T-helper 2 cell (primary cell): Measurements from ENCODE around the gene GNG12.
"Not testable (repeated sequence)": the region's sequence is repeated elsewhere in the genome, so short reads cannot be mapped to it uniquely, and the experiment has no call there.

Source experiments
- DNase-seq, 5 experiments: peaks; one replicate each; pipeline versions ENCODE4 v3.0.0 to v3.0.0-alpha.2; 2012 to 2022

The GNG12 gene

DNA sequence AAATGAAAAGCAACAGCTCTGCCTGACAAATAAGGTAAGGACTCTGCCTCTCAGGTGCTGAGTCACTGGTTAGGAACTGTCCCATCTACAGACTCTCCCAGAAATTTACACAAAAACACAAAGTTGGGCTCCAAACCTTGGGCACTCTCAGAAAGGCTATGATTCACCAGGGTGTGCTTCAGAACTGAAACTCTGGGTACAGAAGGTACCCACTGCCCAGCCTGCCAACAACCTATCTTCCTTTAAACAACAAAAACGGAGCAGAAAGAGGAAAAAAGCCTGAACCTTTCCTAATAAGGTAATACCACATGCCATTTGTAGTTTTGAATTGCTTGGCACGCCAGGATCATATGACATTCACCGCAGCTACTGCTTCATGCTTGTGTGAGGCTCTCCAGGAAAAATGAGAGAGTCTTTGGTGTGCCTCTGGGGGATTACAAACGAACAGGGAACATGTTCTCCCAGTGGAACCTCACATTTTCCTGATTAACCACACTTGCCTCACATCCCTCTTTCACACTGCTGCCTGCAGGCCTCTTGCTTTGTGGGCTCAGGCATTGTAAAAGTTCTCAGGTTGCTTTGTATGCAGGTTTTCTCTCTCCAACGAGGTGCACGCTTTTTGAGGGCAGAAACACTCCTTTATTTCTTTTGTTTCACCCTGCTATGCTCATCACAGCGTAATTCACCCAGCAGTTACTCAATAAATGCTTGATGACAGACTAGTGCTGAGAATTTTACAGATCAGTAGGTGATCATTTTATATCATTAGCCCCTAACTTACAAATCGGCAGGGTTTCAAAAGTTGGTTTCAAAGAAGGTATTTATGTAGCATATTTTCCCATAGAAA, 83.2 kb downstream of the GNG12 start:
- no peak for DNase-seq

DNA sequence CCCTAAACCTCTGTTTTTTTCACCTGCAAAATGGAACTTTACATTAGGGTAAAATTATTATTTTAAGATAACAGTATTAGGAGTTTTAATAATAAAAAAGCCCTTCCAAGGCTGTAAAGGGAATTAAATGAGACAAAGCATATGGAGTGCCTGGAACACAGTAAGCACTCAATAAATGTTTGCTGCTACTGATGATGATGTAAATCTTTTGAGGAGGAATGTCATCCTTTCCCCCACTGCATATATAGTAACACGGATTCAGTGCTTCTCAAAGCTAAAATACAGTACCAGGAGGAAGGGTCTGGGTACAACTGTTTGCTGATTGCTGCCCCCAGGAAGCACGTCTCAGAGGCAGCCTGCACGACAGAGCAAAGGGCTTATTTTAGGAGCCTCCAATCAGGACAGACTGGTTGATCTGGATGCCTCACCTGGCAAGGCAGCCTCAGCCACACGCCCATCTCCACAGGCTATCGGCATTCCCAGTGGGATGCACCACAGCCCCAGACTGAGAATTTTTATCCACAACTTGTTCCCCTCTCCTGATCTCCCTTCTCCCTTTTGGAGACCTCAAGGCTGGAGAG, 83.9 kb downstream of the GNG12 start:
- no peak for DNase-seq

DNA sequence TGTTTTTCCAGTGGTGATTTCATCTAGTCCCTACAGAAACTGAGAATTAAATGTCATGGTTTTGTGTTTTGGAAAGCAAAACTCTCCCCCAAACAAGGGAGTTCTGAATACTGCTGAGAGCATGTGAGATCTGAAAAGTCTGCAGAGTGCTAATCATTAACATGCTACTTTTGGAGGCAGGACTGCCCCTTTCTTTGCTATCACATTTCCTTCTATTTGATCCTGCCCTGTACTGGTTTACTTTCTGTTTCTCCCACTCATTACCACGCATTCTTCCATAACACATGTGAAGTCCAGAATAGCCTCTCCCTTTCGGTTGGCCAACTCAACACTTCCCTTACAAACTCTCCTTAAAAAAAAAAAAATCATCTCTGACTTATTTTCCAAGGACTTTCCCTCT, 84.6 kb downstream of the GNG12 start:
- DNase-seq = no peak

GRCh38 chr1:67747671-67748546, 85.4 kb downstream of the GNG12 start:
- no peak for DNase-seq

DNA sequence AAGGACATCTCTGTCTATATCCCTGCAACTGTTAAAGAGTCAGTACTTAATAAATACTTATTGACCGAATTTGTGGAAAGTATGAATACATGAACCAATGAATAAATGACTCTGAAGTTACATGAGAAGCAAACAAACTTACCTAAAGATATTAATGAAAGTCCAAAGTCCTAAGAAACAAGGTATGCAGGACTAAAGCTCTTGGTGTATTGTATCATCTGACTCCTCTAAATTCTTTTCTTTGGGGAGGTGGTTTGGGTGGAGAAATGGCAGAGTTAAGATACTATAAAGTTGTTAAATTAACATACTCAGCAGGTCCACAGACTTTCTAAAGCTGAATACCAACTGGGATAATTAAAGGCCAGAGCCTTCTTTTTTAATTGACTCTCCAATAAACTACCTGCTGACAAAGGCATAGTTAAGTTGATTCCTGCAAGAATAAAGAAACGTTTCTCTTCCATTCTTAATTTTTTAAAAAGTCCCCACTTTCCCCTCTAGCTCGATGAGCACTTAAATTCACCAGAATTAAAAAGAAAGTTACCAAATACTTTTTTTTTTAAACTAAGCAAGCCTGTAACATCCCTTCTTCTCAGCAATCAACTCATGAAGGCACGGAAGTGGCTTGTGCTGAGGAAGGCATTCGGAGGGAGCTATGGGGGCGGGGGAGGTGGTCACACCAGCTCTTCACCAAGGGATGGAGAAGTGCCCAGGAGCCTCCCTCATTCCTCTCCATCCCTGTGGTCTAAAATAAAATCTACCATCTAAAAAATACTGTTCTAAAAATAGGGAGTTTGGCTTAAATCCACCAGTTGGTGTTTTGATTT, 87.2 kb downstream of the GNG12 start:
- no peak for DNase-seq

DNA sequence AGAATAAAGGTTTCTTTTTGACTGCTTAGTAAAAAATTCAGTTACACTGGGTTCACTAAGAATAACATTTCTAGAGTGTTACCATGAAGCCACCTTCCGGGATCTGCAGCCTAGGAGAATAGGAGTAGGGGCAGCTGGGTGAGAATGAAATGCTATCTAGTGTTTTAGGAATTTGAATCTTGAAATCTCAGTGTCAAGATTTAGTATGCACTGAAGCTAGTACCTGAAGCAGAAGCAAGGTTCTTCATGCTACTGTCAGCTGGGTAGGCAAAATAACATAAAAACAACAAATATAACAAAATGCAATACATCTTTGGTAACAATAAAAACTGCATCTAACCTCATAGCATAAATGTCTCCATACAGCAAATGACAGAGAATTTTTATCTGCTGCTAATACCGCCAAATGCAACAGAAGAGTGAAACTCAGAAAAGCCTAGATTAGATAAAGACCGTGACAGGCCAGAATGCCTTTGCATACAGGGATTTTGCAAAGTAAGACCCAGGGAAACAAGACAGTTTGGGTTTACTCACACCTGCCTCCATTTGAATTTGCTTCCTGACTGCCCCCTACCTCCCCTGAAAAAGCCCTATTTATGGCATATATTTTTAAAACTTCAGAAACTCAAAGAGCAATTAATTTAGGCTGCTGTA, 90.1 kb downstream of the GNG12 start:
- no peak for DNase-seq

DNA sequence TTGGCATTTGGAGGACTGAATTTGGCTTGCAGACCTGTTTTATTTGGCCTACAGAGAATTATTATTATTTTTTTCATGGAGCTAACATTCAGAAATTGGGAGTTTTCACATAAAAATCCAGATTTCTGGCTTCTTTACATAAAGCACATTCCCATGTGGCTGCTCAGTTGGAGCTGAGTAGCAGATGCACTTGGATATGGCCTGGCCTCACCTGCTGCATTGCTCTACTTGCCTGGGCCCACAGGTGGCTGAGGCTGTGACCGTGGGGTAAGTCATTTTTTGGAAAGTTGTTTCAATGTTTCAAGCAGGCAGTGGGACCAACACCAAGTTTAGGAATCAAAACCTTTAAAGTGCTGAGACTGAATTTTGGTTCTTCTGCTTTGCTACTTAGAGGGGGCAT, 91.5 kb downstream of the GNG12 start:
- DNase-seq = no peak

DNA sequence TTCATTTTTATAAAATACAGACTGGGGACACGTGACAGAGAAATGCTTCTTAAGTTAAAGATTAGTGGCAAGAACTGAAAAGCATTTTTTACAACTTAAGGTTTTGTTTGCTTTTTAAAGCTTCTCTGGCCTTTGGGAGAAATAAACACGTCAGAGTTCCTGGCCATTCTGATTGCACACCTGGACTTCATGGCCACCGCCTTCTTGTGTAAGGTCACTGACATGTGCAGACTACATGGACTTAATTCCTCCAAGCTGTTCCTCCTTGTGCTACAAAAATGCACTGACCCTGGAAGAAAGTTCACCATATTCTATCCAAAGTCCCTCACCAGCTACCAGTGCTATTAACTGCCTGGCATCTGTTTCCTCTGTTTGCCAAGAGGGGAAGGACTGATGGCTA, 92.1 kb downstream of the GNG12 start:
- no peak for DNase-seq

- no peak for DNase-seq
Measured at GRCh38 chr1:67740543-67740942, 92.7 kb downstream of the GNG12 start.

GRCh38 chr1:67739361-67739760, 93.9 kb downstream of the GNG12 start:
- no peak for DNase-seq

DNA sequence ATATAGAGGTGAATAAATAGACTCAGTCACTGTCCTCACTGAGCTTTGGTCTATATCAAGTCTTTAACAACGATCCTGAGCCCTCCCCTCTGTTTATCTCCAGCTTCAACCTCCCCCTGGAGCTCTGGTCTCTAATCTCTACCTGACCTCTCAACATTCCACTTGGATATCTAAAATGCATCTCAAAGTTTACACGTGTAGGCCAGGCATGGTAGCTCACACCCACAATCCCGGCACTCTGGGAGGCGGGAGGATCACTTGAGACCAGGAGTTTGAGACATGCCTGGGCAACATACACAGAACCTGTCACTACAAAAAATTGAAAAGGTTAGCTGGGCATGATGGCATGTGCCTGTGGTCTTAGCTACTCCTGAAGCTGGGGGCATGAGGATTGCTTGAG, 94.9 kb downstream of the GNG12 start:
- DNase-seq = no peak

DNA sequence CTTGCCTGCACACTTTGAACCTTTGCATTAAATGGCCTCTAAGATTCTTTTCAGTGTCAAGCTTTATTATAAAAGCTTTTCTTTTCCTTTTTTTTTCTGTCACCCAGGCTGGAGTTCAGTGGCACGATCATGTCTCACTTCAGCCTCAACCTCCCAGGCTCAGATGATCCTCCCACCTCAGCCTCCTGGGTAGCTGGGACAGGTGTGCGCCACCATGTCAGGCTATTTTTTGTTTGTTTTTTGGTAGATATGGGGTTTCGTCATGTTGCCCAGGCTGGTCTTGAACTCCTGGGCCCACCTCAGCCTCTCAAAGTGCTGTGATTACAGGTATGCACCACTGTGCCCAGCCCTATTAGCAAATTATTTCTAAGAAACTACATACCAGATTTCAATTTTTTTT, 95.4 kb downstream of the GNG12 start:
- no peak for DNase-seq

- no peak for DNase-seq
Measured at GRCh38 chr1:67736750-67737149, 96.5 kb downstream of the GNG12 start.

GRCh38 chr1:67735806-67736627, 97.2 kb downstream of the GNG12 start:
- DNase-seq = peak in 1 of 5 experiments; percentile 77

GRCh38 chr1:67735206-67735605, 98.1 kb downstream of the GNG12 start:
- no peak for DNase-seq

DNA sequence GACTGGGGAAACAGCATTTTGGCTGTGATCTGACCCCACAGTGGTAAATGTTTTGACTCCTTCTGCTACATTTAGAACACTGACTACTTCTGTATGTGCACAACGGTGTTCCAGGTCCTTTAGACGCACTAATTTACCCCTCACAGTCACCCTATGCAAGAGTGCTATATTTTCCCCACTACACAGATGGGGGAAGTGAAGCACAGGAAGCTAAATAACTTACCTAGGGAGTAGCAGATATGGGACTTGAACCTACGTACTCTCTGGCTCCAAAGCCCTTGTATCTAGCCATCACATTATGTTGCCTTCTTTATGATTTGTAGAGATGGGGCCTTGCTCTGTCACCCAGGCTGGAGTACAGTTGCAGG, 99.0 kb downstream of the GNG12 start:
- no peak for DNase-seq

- no peak for DNase-seq
Measured at GRCh38 chr1:67733681-67734322, 99.5 kb downstream of the GNG12 start.

DNA sequence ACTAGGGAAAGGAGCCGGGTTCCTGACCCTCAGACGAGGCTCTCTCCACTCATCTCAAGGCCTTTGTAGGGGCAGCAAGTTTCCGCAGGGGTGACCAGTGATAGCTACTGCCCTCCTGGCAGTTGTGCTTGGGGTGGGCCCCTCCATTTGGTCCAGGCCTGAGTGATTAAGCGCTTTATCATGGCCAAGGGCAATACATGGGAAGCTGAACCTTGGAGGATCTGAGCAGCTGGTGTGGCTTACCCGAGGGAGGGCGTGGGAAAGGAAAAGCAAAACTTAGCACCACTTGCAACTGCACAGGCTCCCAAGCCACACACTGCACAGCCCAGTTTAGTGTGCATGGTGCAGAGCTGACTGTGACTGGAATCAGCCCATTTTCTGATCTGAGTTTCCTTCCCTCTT, 100.5 kb downstream of the GNG12 start:
- DNase-seq = peak in 1 of 5 experiments; percentile 12

DNA sequence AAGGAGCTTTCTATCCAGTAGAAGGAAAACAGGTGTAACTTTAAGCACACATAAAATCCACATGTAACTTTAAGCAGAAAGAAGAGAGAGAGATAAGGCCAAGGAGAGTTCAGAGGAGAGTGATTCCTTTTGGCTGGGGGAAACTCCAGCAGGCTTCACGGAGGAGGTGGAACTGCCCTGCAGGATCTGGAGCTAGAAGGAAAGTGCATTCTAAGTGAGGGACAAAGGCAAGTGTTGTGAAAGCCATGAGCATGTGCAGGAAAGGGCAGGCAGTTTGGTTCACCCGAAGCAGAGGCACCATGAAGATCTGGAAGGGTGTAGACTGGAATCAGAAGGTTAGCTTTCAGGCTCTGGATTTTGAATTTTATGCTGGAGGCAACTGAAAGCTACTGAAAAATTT, 101.9 kb downstream of the GNG12 start:
- DNase-seq = no peak

DNA sequence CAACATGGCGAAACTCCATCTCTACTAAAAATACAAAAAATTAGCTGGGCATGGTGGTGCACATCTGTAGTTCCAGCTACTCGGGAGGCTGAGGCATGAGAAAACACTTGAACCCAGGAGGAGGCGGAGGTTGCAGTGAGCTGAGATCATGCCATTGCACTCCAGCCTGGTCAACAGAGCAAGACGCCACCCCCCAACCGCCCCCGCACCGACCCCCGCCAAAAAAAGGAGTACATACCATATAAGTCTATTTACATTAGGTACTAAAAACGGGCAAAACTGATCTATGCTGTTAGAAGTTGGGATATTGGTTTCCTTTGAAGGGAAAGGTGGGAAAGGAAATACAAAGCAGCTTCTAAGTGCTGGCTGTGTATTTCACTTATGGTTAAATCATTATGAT, 103.0 kb downstream of the GNG12 start:
- not testable (repeated sequence) for DNase-seq

GRCh38 chr1:67729872-67730271, 103.4 kb downstream of the GNG12 start:
- peak in 1 of 5 experiments; percentile 8 for DNase-seq
